Endodermal cell (in vitro differentiated cells): Measurements from ENCODE around the gene HECTD3. TPM values are rescaled to one million over a fixed set of nuclear protein-coding genes. Genes with fewer than 3 reads are reported as not detected.

Source experiments
- DNase-seq: peaks from one replicate; pipeline ENCODE4 v3.0.0-alpha.2; 2017
- H3K27ac ChIP-seq: 2 replicates; pipeline ENCODE4 v1.5.1; 2013; ENCODE audit warnings: mild to moderate bottlenecking, low read depth, low read length, moderate library complexity
- H3K27me3 ChIP-seq: 2 replicates; pipeline ENCODE4 v1.6.1; 2013; ENCODE audit warnings: mild to moderate bottlenecking, low read length, moderate library complexity; ENCODE audit not compliant: insufficient read depth, control insufficient read depth, poor library complexity, severe bottlenecking
- H3K36me3 ChIP-seq: 2 replicates; pipeline ENCODE4 v1.7.0; 2013; ENCODE audit warnings: mild to moderate bottlenecking, low read length, moderate library complexity; ENCODE audit not compliant: control insufficient read depth, insufficient read depth
- H3K4me1 ChIP-seq: one replicate; pipeline ENCODE4 v1.7.0; 2013; ENCODE audit warnings: low read length; ENCODE audit not compliant: control insufficient read depth, insufficient read depth
- H3K4me3 ChIP-seq: 2 replicates; pipeline ENCODE4 v1.5.1; 2013; ENCODE audit warnings: mild to moderate bottlenecking, low read length, moderate library complexity
- H3K9ac ChIP-seq: 2 replicates; pipeline ENCODE4 v1.6.1; 2013; ENCODE audit warnings: mild to moderate bottlenecking, low read length, moderate library complexity; ENCODE audit not compliant: poor library complexity, severe bottlenecking; ENCODE audit errors: extremely low read depth
- H3K9me3 ChIP-seq: 2 replicates; pipeline ENCODE4 v1.6.1; 2013; ENCODE audit warnings: mild to moderate bottlenecking, low read length, moderate library complexity; ENCODE audit not compliant: control insufficient read depth
- H3K27ac Mint-ChIP-seq: 2 replicates; pipeline ENCODE4 v1.8.0; 2020; ENCODE audit warnings: mixed read lengths
- H3K27me3 Mint-ChIP-seq: 2 replicates; pipeline ENCODE4 v1.8.0; 2021; ENCODE audit warnings: mild to moderate bottlenecking, mixed read lengths; ENCODE audit not compliant: insufficient read depth
- H3K36me3 Mint-ChIP-seq: 2 replicates; pipeline ENCODE4 v1.8.0; 2020; ENCODE audit warnings: low read depth, mixed read lengths
- H3K4me1 Mint-ChIP-seq: 2 replicates; pipeline ENCODE4 v1.8.0; 2020; ENCODE audit warnings: mixed read lengths
- H3K4me3 Mint-ChIP-seq: 2 replicates; pipeline ENCODE4 v1.8.0; 2020; ENCODE audit warnings: mild to moderate bottlenecking, moderate library complexity, mixed read lengths
- H3K9me3 Mint-ChIP-seq: 2 replicates; pipeline ENCODE4 v1.8.0; 2020; ENCODE audit warnings: mild to moderate bottlenecking, mixed read lengths
- WGBS, 2 experiments: methylation state at CpG; one replicate each; pipeline versions ENCODE4 v1.1.5 to v1.1.7; 2013; ENCODE audit warnings: missing lambda C conversion rate in 2 of 2, mixed read lengths in 1 of 2; ENCODE audit not compliant: insufficient coverage in 1 of 2, insufficient read length in 1 of 2; 5-methylcytosine and 5-hydroxymethylcytosine counted together
- total RNA-seq, 2 donors: library from RNA; stranded (reverse); fragmentation: NEBNext Ultra II Directional in 1 of 2; extraction: Animal tissue kit (Norgen Biotek cat#: 25700) in 1 of 2; gene quantifications; 2 replicates in 1 of 2; 3 replicates in 1 of 2; pipeline ENCODE4 v1.2.1, GENCODE V29; 2021
- TF ChIP-seq, protein P1 (sequence below): fragments of 200-600 bp; sonication (generic); conservative IDR thresholded peaks from 2 replicates; pipeline ENCODE4 v1.5.0; 2021; ENCODE audit warnings: antibody characterized with exemption, mild to moderate bottlenecking

Gene HECTD3
- total RNA-seq, 2 donors from 2014 or later, result 33.2 to 43.7 TPM

DNA sequence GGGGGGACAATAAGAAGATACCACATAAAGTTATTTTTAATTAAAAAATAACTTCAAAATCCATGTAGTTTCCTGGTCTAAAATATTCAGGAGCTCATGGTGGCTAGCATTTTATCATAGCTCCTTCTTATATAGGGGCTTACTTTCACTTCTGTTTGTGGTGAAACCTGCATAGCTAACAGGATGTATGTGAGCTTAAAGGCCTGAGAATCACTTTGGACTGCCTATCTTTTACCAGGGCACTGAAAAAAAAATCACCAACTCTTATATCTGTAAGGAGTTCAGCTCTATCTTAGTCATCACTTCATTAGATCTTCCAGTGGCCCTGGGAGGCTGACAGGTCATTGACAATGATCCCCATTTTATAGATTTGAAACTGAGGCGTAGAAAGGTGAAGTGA is 22.2 kb upstream of the HECTD3 start:
- Histone ChIP-seq H3K4me1 (no peaks in the 10 kb centered on the region), H3K9ac (no peak overlapping the region), H3K9me3 (no peaks in the 10 kb centered on the region), H3K4me3 (no peak overlapping the region), H3K27me3 (no peaks in the 10 kb centered on the region), H3K36me3 (peaks cover 59% of the 10 kb centered on the region), H3K27ac (no peak overlapping the region)
- Mint-ChIP-seq H3K9me3 (no peaks in the 10 kb centered on the region), H3K4me1 (no peaks in the 10 kb centered on the region), H3K27me3 (no peaks in the 10 kb centered on the region), H3K36me3 (peaks cover 40% of the 10 kb centered on the region), H3K4me3 (no peak overlapping the region), H3K27ac (no peak overlapping the region)
- DNase-seq, result no peak
- WGBS, 2 experiments, result 100% methylated on average over 1 of the region's 1 CpG; no CpG with 5 or more reads in 1 of the 2 experiments
- TF ChIP-seq, protein P1, sequence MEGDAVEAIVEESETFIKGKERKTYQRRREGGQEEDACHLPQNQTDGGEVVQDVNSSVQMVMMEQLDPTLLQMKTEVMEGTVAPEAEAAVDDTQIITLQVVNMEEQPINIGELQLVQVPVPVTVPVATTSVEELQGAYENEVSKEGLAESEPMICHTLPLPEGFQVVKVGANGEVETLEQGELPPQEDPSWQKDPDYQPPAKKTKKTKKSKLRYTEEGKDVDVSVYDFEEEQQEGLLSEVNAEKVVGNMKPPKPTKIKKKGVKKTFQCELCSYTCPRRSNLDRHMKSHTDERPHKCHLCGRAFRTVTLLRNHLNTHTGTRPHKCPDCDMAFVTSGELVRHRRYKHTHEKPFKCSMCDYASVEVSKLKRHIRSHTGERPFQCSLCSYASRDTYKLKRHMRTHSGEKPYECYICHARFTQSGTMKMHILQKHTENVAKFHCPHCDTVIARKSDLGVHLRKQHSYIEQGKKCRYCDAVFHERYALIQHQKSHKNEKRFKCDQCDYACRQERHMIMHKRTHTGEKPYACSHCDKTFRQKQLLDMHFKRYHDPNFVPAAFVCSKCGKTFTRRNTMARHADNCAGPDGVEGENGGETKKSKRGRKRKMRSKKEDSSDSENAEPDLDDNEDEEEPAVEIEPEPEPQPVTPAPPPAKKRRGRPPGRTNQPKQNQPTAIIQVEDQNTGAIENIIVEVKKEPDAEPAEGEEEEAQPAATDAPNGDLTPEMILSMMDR, result no peak

DNA sequence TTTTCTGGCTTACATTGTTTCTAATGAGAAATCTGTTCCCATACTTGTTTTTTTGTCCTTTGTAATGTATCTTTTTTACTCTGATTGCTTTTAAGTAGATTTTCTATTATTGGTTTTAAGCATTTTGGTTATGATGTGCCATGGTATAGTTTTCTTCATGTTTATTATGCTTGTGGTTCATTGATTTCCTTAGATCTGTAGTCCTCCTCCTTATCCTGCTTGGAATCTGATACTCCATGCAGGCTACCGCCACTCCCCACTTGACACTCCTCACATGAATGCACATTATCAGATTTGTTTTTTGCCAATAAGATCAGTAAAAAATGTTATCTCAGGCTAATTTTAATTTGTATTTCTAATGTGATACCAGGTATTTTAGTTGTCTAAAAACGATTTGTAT is 21.7 kb upstream of the HECTD3 start:
- Histone ChIP-seq H3K36me3 (peaks cover 58% of the 10 kb centered on the region), H3K27me3 (no peaks in the 10 kb centered on the region), H3K9me3 (no peaks in the 10 kb centered on the region), H3K9ac (no peak overlapping the region), H3K4me1 (no peaks in the 10 kb centered on the region), H3K4me3 (no peak overlapping the region), H3K27ac (no peak overlapping the region)
- TF ChIP-seq, protein P1, result no peak
- Mint-ChIP-seq H3K36me3 (peaks cover 36% of the 10 kb centered on the region), H3K4me3 (no peak overlapping the region), H3K4me1 (no peaks in the 10 kb centered on the region), H3K27ac (no peak overlapping the region), H3K27me3 (no peaks in the 10 kb centered on the region), H3K9me3 (no peaks in the 10 kb centered on the region)
- WGBS, 2 experiments, result 82% methylated on average over 2 of the region's 2 CpGs; no CpG with 5 or more reads in 1 of the 2 experiments
- no peak for DNase-seq

DNA sequence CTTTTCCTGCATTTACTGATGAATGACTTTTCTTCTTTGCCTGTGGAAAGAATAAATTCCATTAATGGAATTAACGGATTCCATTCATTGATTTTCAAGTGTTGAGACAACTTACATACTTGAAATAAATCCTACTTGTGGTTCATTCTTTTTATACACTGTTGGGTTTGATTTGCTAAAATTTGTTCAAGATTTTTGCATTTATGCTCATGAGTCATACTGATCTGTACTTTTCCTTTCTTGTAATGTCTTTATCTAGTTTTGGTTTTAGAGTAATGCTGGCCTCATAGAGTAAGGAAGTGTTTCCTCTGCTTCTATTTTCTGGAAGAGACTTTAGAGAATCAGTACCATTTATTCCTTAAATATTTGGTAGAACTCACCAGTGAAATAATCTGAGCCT is 15.3 kb upstream of the HECTD3 start:
- Mint-ChIP-seq H3K36me3 (peaks cover 36% of the 10 kb centered on the region), H3K27ac (no peak overlapping the region), H3K27me3 (no peaks in the 10 kb centered on the region), H3K9me3 (peaks cover 12% of the 10 kb centered on the region), H3K4me1 (no peaks in the 10 kb centered on the region), H3K4me3 (no peak overlapping the region)
- Histone ChIP-seq H3K27me3 (no peaks in the 10 kb centered on the region), H3K9ac (no peak overlapping the region), H3K27ac (no peak overlapping the region), H3K4me3 (no peak overlapping the region), H3K36me3 (peaks cover 45% of the 10 kb centered on the region), H3K4me1 (no peaks in the 10 kb centered on the region), H3K9me3 (peaks cover 4% of the 10 kb centered on the region)
- DNase-seq, result no peak
- WGBS, 2 experiments, result 100% methylated on average over 1 of the region's 1 CpG; no CpG with 5 or more reads in 1 of the 2 experiments
- TF ChIP-seq, protein P1, result no peak
